ENCODE measurements around the gene GPC3.

The GPC3 gene

DNA sequence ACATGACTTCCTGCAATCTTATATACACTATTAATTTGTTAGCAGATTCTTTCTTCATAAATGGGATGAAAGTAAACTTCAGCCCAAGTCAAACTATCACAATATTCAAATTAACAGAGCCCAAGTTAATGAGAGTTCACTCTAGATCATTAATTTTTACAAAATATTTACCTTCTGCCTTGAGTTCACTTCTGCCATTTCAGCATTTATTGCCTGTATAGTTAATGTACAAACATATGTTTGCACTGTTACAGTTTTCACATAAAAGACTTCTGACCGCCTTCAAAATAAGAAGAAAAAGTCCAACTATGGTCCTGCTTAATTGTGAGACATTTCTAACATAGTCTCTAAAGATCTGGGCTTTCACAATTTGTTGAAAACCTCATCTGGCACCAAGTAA is 46.9 kb downstream of the GPC3 start:
- H3K36me3 Mint-ChIP-seq, result no peaks in the 10 kb centered on the region
- H3K4me3 Mint-ChIP-seq, result no peak overlapping the region
- H3K27me3 Mint-ChIP-seq, result no peaks in the 10 kb centered on the region
- H3K27ac Mint-ChIP-seq, result no peak overlapping the region
- no peaks in the 10 kb centered on the region for H3K9me3 Mint-ChIP-seq (ENCODE audit: low read depth)
- peaks cover 5% of the 10 kb centered on the region for H3K4me1 Mint-ChIP-seq (ENCODE audit: low read depth)

DNA sequence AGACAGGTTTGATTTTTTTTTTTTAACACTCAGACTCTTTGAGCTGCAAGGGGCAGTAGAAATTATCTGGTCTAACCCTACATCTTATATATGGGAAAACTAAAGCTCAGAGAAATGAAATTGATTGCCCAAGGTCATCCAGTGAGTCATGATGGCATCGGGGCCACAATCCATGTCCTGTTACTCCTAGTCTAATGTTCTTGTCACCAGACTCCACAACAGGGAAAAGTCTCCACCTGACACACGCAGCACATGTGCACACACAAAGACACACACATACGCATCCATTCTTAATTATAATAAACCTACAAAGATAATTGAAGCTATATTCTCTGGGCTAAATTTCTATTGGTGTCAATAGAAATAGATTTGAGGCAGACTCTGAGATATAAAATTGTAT is 48.4 kb downstream of the GPC3 start:
- Mint-ChIP-seq H3K9me3 (ENCODE audit: low read depth) (no peaks in the 10 kb centered on the region), H3K27ac (no peak overlapping the region), H3K4me1 (ENCODE audit: low read depth) (peaks cover 5% of the 10 kb centered on the region), H3K27me3 (no peaks in the 10 kb centered on the region), H3K4me3 (no peak overlapping the region), H3K36me3 (no peaks in the 10 kb centered on the region)

DNA sequence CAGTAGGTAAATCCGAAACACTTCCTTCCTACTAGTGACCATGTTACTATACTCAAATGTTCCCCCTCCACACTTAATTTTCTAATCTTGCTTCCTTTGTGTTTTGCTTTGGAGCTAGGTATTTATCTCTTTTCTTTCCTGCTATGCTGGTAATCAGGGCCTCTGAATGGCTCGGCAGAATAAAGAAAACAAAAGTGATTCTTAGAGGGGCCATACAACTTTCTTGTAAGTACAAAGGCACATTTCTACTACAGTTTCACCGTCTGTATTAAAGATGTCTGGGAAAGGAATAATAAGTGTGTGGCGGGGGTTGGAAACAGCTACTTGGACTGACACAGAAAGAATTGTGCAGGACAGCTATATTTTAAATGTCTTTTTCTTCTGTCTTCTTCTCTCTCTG is 50.3 kb downstream of the GPC3 start:
- Mint-ChIP-seq H3K4me1 (ENCODE audit: low read depth) (no peaks in the 10 kb centered on the region), H3K36me3 (no peaks in the 10 kb centered on the region), H3K27ac (no peak overlapping the region), H3K4me3 (no peak overlapping the region), H3K27me3 (no peaks in the 10 kb centered on the region), H3K9me3 (ENCODE audit: low read depth) (no peaks in the 10 kb centered on the region)

DNA sequence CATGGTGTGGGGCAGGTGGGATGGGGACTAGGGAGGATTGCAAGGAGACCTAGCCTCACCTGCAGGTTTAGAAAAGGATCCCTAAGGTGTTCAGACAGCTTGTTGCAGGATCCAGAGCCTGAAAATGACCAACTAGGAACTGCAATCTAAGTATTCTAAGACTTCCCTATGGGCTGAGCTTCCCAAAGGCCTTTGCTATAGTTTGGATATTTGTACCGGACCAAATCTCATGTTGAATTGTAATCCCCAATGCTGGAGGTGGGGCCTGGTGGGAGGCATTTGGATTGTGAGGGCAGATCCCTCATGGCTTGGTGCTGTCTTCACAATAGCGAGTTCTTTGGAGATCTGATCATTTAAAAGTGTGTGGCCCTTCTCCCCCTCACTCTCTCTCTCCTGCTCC is 52.1 kb downstream of the GPC3 start:
- Mint-ChIP-seq H3K27ac (no peak overlapping the region), H3K27me3 (no peaks in the 10 kb centered on the region), H3K4me3 (no peak overlapping the region)

DNA sequence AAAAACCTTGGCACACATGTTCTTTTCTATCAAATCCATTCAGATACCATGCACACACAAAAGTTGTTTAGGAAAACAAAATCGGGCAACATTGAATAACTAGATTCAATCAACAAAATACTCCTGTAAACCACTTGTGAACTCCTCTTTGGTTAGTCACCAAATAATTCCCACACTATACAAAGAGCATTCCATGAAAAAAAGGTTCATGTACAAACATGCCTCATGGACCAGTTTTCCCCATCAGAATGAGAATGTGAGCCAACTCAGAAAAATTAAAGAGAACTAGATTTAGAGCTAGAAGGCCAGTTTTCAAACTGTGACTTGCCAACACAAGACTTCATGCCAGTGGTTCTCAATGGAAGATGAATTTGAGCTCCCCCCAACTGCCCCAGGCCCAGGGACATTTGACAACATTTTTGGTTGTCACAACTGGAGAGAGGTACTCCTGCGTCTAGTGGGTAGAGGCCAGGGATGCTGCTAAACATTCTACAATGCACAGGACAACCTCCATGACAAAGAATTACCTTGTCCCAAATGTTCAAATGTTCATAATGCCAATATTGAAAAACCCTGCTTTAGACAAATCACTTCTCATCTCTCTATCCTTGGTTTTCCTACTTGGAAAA is 55.4 kb downstream of the GPC3 start:
- Mint-ChIP-seq H3K4me3 (no peak overlapping the region), H3K4me1 (ENCODE audit: low read depth) (no peaks in the 10 kb centered on the region), H3K9me3 (ENCODE audit: low read depth) (no peaks in the 10 kb centered on the region), H3K27me3 (no peaks in the 10 kb centered on the region), H3K36me3 (no peaks in the 10 kb centered on the region), H3K27ac (no peak overlapping the region)

More for the DNA sequence above, 52.1 kb downstream of the GPC3 start:
- no peaks in the 10 kb centered on the region for H3K9me3 Mint-ChIP-seq (ENCODE audit: low read depth)
- no peaks in the 10 kb centered on the region for H3K4me1 Mint-ChIP-seq (ENCODE audit: low read depth)
- H3K36me3 Mint-ChIP-seq, result no peaks in the 10 kb centered on the region

DNA sequence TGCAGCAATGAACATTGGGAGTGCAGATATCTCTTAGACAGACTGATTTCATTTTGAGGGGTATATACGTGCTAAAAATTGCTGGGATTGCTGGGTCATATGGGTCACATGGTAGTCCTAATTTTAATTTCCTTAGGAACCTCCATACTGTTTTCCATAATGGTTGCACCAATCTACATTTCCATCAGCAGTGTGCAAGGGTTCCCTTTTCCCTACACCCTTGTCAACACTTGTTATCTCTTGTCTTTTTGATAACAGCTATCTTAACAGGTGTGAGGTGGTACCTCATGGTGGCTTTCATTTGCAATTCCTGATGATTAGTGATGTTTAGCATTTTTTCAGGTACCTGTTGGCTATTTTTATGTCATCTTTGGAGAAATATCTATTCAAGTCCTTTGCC is 57.0 kb downstream of the GPC3 start:
- no peak overlapping the region for H3K27ac Mint-ChIP-seq
- no peak overlapping the region for H3K4me3 Mint-ChIP-seq
- H3K27me3 Mint-ChIP-seq, result no peaks in the 10 kb centered on the region
- no peaks in the 10 kb centered on the region for H3K9me3 Mint-ChIP-seq (ENCODE audit: low read depth)
- H3K36me3 Mint-ChIP-seq, result no peaks in the 10 kb centered on the region
- H3K4me1 Mint-ChIP-seq (ENCODE audit: low read depth), result peaks cover 4% of the 10 kb centered on the region

DNA sequence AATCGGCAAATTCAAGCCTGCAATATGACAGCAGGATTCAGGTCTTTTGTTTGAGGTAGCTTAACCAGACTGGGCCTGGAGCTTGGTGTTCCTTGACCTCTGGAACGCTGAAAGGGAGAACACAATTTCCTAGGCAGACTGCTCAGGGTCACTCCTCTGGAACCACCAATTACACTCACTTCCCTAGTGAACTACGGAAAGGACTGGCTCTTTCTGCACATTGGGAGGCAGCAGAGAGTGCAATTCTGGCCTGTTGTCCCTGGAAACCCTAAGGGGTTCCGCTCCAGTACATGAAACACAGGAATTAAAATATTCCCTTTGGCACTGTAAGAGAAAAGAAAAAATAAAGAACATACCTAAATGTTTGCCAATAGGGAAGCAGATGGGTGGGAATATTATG is 58.6 kb downstream of the GPC3 start:
- H3K27ac Mint-ChIP-seq, result no peak overlapping the region
- H3K9me3 Mint-ChIP-seq (ENCODE audit: low read depth), result no peaks in the 10 kb centered on the region
- no peaks in the 10 kb centered on the region for H3K27me3 Mint-ChIP-seq
- H3K4me1 Mint-ChIP-seq (ENCODE audit: low read depth), result peaks cover 18% of the 10 kb centered on the region
- H3K36me3 Mint-ChIP-seq, result no peaks in the 10 kb centered on the region
- no peak overlapping the region for H3K4me3 Mint-ChIP-seq

DNA sequence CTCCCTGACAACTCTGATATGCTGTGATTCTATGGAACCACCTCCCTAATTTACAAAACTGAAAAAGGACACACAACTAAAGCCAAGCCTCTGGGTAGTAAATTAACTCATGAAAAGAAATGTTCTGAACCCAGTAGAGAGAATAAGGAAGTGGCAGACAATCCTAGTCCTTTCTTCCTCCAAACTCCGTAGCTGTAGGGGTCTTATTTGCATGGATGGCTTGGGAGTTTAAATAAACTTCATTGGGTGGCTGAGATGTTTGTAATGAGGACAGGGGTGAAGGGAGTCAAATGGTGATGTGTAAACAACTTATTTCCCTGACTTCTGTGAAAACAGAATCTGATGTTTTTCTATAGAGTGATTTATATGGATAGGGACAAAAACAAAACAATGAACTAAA is 59.3 kb downstream of the GPC3 start:
- Mint-ChIP-seq H3K4me3 (no peak overlapping the region), H3K4me1 (ENCODE audit: low read depth) (peaks cover 18% of the 10 kb centered on the region), H3K27me3 (no peaks in the 10 kb centered on the region), H3K27ac (no peak overlapping the region), H3K36me3 (no peaks in the 10 kb centered on the region), H3K9me3 (ENCODE audit: low read depth) (no peaks in the 10 kb centered on the region)

DNA sequence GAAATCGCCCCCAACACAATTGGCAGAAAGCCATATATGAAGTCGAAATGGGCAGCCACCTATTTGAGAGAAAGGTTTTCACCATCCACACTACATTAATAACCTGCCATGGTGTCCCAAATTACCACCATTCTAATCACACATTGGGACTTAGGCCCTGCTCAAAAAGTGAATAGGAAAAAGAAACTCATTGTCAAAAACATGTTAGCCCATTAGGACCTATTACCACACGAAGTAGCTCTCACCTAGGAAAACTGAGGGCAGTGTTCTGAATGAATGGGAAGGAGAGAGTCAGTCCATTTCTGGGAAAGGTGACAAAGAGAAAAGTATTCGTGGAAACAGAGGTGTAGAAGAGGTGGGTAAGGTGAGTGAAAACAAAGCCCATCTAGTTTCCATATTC is 60.8 kb downstream of the GPC3 start:
- no peaks in the 10 kb centered on the region for H3K27me3 Mint-ChIP-seq
- H3K9me3 Mint-ChIP-seq (ENCODE audit: low read depth), result no peaks in the 10 kb centered on the region
- H3K4me3 Mint-ChIP-seq, result no peak overlapping the region
- no peaks in the 10 kb centered on the region for H3K36me3 Mint-ChIP-seq
- peaks cover 18% of the 10 kb centered on the region for H3K4me1 Mint-ChIP-seq (ENCODE audit: low read depth)
- H3K27ac Mint-ChIP-seq, result no peak overlapping the region

DNA sequence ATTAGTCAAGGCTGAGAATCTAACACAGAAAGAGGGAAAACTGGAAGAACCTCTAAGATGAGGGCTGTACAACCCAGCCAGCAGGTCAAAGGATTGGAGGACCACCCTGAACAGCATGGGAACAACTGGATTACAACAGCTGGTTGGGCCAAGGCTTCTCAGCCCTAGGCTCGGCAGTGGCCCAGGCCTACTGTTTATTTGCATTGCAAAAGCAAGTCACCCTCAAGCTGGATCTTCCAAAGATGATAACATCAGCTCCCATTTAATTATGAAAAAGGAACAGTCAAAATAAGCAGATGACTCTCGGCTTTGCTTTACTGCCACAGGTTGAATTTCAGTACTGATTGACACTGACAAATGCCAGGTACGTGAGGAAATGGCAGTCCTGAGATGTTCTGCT is 61.8 kb downstream of the GPC3 start:
- Mint-ChIP-seq H3K27me3 (no peaks in the 10 kb centered on the region), H3K27ac (peak overlapping the region; percentile 88), H3K4me1 (ENCODE audit: low read depth) (peaks cover 18% of the 10 kb centered on the region), H3K4me3 (no peak overlapping the region), H3K36me3 (no peaks in the 10 kb centered on the region), H3K9me3 (ENCODE audit: low read depth) (no peaks in the 10 kb centered on the region)

DNA sequence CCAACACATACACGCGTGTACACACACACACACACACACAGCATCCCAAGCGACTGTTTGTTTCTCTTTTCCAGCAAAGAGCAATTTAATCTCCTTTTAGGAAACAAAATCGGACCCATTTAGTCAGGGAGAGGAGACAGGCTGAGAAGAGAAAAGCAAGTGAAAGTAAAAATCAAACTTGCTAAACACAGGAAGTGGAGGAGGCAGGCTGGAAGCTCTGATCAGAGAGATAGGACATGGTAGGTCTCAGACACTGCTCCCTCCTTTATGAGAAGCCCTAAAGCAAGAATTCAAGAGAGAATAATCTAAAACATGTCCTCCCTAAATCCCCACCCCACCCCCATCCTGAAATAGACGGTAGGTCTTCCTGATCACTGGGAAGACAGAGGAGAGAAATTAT is 62.3 kb downstream of the GPC3 start:
- peaks cover 18% of the 10 kb centered on the region for H3K4me1 Mint-ChIP-seq (ENCODE audit: low read depth)
- peak overlapping the region; percentile 77 for H3K4me3 Mint-ChIP-seq
- H3K27me3 Mint-ChIP-seq, result no peaks in the 10 kb centered on the region
- peak overlapping the region; percentile 88 for H3K27ac Mint-ChIP-seq
- H3K36me3 Mint-ChIP-seq, result no peaks in the 10 kb centered on the region
- no peaks in the 10 kb centered on the region for H3K9me3 Mint-ChIP-seq (ENCODE audit: low read depth)

DNA sequence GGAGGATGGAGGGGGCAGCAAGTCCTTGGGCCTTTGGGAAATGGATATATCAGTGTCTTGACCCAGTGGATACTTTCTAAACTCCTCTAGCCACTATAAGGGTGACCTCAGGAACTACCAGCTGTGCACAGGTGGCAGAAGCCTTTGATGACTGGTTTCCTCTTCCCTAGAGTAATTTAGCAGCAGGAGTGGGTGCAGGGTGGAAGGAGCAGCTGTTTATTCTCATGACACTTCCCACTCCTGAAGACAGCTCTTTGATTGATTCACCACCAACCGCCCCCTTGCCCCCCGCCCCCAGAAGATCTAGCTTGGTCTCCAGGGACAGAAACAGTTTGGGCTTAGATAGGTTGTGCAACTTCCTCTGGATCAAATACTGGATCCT is 63.0 kb downstream of the GPC3 start:
- H3K4me3 Mint-ChIP-seq, result no peak overlapping the region
- peaks cover 18% of the 10 kb centered on the region for H3K4me1 Mint-ChIP-seq (ENCODE audit: low read depth)
- peaks cover under 1% of the 10 kb centered on the region for H3K9me3 Mint-ChIP-seq (ENCODE audit: low read depth)
- H3K27me3 Mint-ChIP-seq, result no peaks in the 10 kb centered on the region
- no peaks in the 10 kb centered on the region for H3K36me3 Mint-ChIP-seq
- peak overlapping the region; percentile 88 for H3K27ac Mint-ChIP-seq

DNA sequence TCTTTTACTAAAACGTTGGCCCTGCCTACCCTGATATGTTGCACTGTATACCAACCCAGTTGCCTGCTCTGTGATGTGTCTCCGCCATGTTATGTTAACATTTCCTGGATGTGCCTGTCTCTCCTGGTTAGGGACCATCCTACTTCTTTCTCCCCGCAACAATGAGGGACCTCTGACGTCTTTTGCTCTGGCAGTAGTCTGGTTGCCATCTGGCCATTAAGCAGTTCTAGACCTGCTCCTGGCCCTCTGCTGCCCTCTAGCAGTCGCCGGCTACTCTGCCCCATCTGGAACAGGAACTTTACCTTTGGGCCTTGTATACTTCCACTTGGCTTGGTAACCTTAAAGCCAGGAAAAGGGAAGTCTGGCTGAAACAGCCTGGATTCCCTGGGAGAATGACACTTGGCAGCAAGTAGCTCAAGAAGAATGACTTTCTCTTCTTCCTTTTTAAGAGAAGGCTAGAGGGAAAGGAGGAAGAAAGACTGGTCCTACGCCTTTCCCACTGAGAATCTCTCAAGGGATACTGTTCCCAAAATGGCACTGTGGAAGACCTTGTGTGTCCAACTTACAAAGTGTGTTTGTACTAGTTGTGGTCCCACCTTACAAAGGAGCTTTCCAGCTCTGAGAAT is 63.5 kb downstream of the GPC3 start:
- Mint-ChIP-seq H3K9me3 (ENCODE audit: low read depth) (peaks cover 6% of the 10 kb centered on the region), H3K4me1 (ENCODE audit: low read depth) (peaks cover 18% of the 10 kb centered on the region), H3K27ac (no peak overlapping the region), H3K36me3 (no peaks in the 10 kb centered on the region), H3K4me3 (no peak overlapping the region), H3K27me3 (no peaks in the 10 kb centered on the region)

DNA sequence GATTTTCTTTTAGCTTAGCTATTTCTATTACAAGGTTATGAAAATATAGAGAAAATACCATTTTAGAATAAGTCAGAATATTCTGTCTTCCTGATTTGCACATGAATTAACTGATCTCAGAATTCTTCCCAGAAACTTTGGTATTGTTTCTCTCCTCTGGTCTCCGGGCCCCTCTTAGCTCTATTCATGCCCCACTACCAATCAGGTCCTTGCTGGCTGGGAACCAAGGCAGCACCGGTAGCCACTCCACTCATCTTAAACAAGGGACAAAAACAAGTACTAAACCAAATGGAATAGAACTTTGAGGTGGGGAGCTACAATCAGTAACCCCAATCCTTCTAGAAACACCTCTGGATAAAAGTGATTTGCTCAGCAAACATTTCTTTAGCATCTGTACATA is 64.3 kb downstream of the GPC3 start:
- H3K27ac Mint-ChIP-seq, result no peak overlapping the region
- H3K27me3 Mint-ChIP-seq, result no peaks in the 10 kb centered on the region
- H3K36me3 Mint-ChIP-seq, result no peaks in the 10 kb centered on the region
- peaks cover 18% of the 10 kb centered on the region for H3K4me1 Mint-ChIP-seq (ENCODE audit: low read depth)
- peaks cover 6% of the 10 kb centered on the region for H3K9me3 Mint-ChIP-seq (ENCODE audit: low read depth)
- H3K4me3 Mint-ChIP-seq, result no peak overlapping the region

DNA sequence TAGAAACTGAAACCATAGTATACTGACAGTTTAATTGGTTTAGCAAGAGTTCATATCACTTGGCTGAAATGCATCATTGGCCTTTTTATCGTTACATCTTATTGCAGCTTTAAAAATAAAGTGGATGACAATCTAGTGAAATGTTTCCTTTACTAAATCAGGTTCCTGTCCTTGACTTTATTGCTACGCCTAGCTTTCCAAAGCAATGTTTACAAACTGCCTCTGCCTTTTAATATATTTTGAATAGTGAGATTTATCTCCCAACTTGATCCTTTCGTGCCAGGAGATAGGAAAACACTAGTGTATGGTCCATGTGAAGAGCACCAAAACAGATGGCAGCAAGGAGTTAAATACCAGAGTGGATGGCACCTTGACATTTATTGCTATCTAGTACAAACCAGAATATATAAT is 67.0 kb downstream of the GPC3 start:
- no peak overlapping the region for H3K4me3 Mint-ChIP-seq
- H3K27me3 Mint-ChIP-seq, result no peaks in the 10 kb centered on the region
- H3K9me3 Mint-ChIP-seq (ENCODE audit: low read depth), result peaks cover 6% of the 10 kb centered on the region
- no peaks in the 10 kb centered on the region for H3K36me3 Mint-ChIP-seq
- peaks cover 14% of the 10 kb centered on the region for H3K4me1 Mint-ChIP-seq (ENCODE audit: low read depth)
- H3K27ac Mint-ChIP-seq, result no peak overlapping the region

All from activated naive CD8-positive, alpha-beta T cell (primary cell).